Gastroesophageal sphincter (tissue), 4 donors: ENCODE measurements around the gene TARS1. TPM values are rescaled to one million over a fixed set of nuclear protein-coding genes. Genes with fewer than 3 reads are reported as not detected.

Experiments used
- ATAC-seq: fragments of 150-250 bp; one replicate; pipeline ENCODE4 v1.9.1; 2016; ENCODE audit warnings: mild to moderate bottlenecking, moderate library complexity
- H3K27ac ChIP-seq, 4 donors: fragments of 200-600 bp; sonication (generic) in 3 of 4; 1 replicate in 3 of 4; 2 replicates in 1 of 4; pipeline ENCODE4 v1.5.1; 2016 to 2019
- H3K27me3 ChIP-seq: fragments of 200-600 bp; sonication (generic); one replicate; pipeline ENCODE4 v1.5.1; 2019
- H3K36me3 ChIP-seq, 2 donors: fragments of 200-600 bp; sonication (generic); one replicate each; pipeline ENCODE4 v1.5.1; 2019; ENCODE audit warnings: control low read depth in 1 of 2
- H3K4me1 ChIP-seq, 3 donors: fragments of 200-600 bp; sonication (generic); 1 replicate in 2 of 3; 2 replicates in 1 of 3; pipeline ENCODE4 v1.5.1; 2016 to 2019; ENCODE audit warnings: control low read depth in 2 of 3
- H3K4me3 ChIP-seq, 2 donors: fragments of 200-600 bp; sonication (generic); one replicate each; pipeline ENCODE4 v1.5.1; 2019; ENCODE audit warnings: mild to moderate bottlenecking in 1 of 2, moderate library complexity in 1 of 2
- H3K9me3 ChIP-seq, 3 donors: fragments of 200-600 bp; sonication (generic); one replicate each; pipeline ENCODE4 v1.5.1; 2017 to 2019; ENCODE audit warnings: control low read depth in 2 of 3
- EP300 ChIP-seq: sonication (generic); formaldehyde crosslinking; IDR thresholded peaks from one replicate; pipeline ENCODE4 v1.6.1; 2017; ENCODE audit warnings: antibody characterized with exemption, mild to moderate bottlenecking
- POLR2A ChIP-seq, 2 donors: fragments of 450-650 bp; IDR thresholded peaks; one replicate each; pipeline ENCODE4 v1.6.1; 2017; ENCODE audit warnings: antibody characterized with exemption in 2 of 2, mild to moderate bottlenecking in 2 of 2, moderate library complexity in 1 of 2
- POLR2AphosphoS5 ChIP-seq: sonication (generic); formaldehyde crosslinking; IDR thresholded peaks from one replicate; pipeline ENCODE4 v1.6.1; 2017; ENCODE audit warnings: antibody characterized with exemption
- WGBS, 2 donors: methylation state at CpG; one replicate each; pipeline ENCODE4 v1.1.5; 2018; ENCODE audit warnings: low coverage in 1 of 2; 5-methylcytosine and 5-hydroxymethylcytosine counted together
- total RNA-seq, 4 donors: library from RNA; depleted of rRNA; stranded (reverse); fragments of >200 nt; gene quantifications; one replicate each; pipeline ENCODE4 v1.1.0, GENCODE V29; 2016
- TF ChIP-seq, protein P1 (sequence below), 4 experiments: fragments of 200-600 bp in 2 of 4; fragments of 450-650 bp in 2 of 4; sonication (generic) in 1 of 4; IDR thresholded peaks; one replicate each; pipeline ENCODE4 v1.5.1; 2017 to 2019; ENCODE audit warnings: antibody characterized with exemption in 4 of 4, mild to moderate bottlenecking in 2 of 4, moderate library complexity in 2 of 4

The TARS1 gene
- total RNA-seq, 4 donors from 2014 or later, result 79.9 to 118 (median 86.7) TPM

DNA sequence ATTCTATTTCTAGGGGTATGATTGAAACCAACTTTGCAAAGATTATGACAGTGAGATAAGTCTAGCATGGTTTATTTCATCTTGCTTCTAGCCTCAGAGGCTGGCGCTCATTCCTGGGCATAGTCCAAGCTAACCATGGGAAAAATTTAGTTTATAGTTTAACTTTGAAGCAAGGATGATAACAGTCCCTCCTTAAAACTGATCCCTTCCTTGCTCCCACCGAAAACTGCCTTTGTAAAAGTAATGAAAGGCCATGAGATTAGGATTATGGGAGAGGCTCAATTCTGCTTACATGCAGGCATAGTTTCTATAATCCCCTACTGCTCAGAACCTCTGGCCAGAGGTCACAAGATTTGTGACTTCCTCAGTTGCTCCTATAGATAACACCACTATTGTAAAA is 75.7 kb downstream of the TARS1 start:
- Histone ChIP-seq H3K27ac (no peak overlapping the region), H3K27me3 (no peaks in the 10 kb centered on the region), H3K4me3 (no peak overlapping the region), H3K4me1 (peaks cover 0 to 17% (median 0%) of the 10 kb centered on the region in 3 donors), H3K36me3 (no peaks in the 10 kb centered on the region), H3K9me3 (no peaks in the 10 kb centered on the region)
- no peak for ATAC-seq
- no peak for TF ChIP-seq POLR2AphosphoS5
- no peak for TF ChIP-seq POLR2A (IDR thresholded peaks at IDR 0.05)
- TF ChIP-seq, protein P1, sequence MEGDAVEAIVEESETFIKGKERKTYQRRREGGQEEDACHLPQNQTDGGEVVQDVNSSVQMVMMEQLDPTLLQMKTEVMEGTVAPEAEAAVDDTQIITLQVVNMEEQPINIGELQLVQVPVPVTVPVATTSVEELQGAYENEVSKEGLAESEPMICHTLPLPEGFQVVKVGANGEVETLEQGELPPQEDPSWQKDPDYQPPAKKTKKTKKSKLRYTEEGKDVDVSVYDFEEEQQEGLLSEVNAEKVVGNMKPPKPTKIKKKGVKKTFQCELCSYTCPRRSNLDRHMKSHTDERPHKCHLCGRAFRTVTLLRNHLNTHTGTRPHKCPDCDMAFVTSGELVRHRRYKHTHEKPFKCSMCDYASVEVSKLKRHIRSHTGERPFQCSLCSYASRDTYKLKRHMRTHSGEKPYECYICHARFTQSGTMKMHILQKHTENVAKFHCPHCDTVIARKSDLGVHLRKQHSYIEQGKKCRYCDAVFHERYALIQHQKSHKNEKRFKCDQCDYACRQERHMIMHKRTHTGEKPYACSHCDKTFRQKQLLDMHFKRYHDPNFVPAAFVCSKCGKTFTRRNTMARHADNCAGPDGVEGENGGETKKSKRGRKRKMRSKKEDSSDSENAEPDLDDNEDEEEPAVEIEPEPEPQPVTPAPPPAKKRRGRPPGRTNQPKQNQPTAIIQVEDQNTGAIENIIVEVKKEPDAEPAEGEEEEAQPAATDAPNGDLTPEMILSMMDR (IDR thresholded peaks at IDR 0.05), result no peak
- no peak for TF ChIP-seq EP300
- WGBS, 2 donors, result 36 to 37% methylated on average over 2 of the region's 2 CpGs
